ENCODE measurements around the gene HSF4.

Gene HSF4

GRCh38 chr16:67204076-67204475, 39.5 kb downstream of the HSF4 start:
- no peak for DNase-seq

- no peak for DNase-seq
Observed at GRCh38 chr16:67206129-67206837, 41.7 kb downstream of the HSF4 start.

GRCh38 chr16:67206838-67207248, 42.3 kb downstream of the HSF4 start:
- no peak for DNase-seq

GRCh38 chr16:67207249-67208091, 42.9 kb downstream of the HSF4 start:
- DNase-seq: no peak

GRCh38 chr16:67208154-67208896, 43.8 kb downstream of the HSF4 start:
- no peak for DNase-seq

- no peak for DNase-seq
Observed at GRCh38 chr16:67209565-67209964, 45.0 kb downstream of the HSF4 start.

- no peak for DNase-seq
Observed at GRCh38 chr16:67210069-67210937, 45.8 kb downstream of the HSF4 start.

- no peak for DNase-seq
Observed at GRCh38 chr16:67211674-67212073, 47.1 kb downstream of the HSF4 start.

- no peak for DNase-seq
Observed at GRCh38 chr16:67212766-67213165, 48.2 kb downstream of the HSF4 start.

- DNase-seq: no peak
Observed at GRCh38 chr16:67213197-67214019, 48.9 kb downstream of the HSF4 start.

GRCh38 chr16:67215706-67216105, 51.2 kb downstream of the HSF4 start:
- no peak for DNase-seq

- no peak for DNase-seq
Observed at GRCh38 chr16:67216612-67217490, 52.3 kb downstream of the HSF4 start.

Measured in right hindlimb (tissue), 1 donor.